GM19351 (cell line): Measurements from ENCODE around the gene SRRT.

ENCODE experiments used
- ATAC-seq: cut with Tn5 transposase; IDR thresholded peaks from one replicate; pipeline ENCODE4 v1.9.1; 2021; ENCODE audit warnings: mild to moderate bottlenecking, moderate library complexity; ENCODE audit not compliant: unreplicated experiment

The SRRT gene

DNA sequence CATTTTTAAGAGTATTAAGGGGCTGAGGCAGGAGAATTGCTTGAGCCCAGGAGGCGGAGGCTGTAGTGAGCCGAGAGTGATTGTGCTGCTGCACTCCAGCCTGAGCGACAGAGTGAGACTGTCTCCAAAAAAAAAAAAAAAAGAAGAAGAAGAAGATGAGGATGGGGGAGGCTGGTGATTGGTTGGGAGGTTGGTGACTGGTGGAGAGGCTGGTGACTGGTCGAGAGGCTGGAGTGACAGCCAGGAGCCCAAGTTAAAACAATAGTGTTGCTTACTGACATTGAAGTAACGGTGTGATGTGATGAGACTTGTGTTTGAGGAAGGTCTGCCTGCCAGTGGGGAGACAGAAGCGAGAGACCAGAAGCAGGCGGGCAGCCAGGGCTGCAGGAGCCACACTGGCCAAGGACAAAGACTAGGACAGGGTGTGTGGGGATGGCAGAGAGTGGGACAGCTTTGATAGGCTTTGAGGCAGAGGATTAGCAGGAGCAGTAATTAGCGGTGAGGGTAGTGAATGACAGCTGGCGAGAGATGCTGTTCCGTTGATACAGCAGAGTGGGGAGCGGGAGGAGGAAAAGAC is 4.9 kb downstream of the SRRT start:
- no peak for ATAC-seq

DNA sequence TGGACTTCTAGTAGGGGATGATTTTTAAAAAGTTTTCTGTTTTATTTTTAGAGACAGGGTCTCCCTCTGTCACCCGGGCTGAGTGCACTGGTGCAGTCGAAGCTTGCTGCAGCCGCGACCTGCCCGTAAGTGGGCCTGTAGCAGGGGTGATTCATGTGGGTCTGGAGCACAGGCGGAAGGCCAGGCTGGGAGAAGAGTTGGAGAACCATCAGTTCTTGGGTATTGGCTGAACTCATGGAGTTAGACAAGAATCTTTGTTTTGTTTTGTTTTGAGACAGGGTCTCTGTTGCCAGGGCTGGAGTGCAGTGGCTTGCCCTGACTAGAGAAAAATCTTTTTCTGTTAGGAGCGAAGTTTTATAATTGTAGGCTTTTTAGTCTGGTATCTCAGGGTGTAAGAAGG is 5.7 kb downstream of the SRRT start:
- ATAC-seq = no peak

DNA sequence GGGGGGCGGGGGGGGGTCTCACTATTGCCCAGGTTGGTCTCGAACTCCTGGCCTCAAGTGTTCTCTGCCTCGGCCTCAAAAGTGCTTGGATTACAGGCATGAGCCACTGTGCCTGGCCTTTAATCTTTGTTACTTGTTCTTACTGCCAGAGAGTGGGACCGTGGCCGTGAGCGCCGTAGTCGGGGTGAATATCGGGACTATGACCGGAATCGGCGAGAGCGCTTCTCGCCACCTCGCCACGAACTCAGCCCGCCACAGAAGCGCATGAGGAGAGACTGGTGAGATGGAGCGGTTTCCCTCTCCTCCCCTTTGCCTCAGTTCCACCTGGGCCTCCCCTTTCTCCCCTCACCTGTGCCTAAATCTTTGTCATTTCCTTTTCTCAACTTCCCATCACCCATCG is 6.2 kb downstream of the SRRT start:
- no peak for ATAC-seq

DNA sequence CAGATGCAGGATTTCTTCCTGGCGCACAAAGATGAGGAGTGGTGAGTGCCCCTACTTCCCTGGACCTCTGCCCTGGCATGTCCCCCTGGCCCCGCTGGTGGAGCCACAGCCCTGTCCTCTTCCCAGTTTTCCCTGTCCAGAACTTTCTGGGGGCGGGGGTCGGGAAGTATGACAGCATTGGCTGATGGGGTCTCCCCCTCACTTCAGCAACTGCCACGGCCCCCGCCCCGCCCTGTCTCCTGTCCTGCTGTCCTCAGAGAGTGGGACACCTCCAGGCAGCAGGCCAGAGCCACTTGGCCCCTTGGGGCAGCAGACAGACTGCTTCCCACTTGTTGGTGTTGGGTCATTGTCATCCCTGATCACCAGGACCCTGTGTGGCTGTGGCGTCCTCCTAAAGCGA is 7.3 kb downstream of the SRRT start:
- no peak for ATAC-seq

DNA sequence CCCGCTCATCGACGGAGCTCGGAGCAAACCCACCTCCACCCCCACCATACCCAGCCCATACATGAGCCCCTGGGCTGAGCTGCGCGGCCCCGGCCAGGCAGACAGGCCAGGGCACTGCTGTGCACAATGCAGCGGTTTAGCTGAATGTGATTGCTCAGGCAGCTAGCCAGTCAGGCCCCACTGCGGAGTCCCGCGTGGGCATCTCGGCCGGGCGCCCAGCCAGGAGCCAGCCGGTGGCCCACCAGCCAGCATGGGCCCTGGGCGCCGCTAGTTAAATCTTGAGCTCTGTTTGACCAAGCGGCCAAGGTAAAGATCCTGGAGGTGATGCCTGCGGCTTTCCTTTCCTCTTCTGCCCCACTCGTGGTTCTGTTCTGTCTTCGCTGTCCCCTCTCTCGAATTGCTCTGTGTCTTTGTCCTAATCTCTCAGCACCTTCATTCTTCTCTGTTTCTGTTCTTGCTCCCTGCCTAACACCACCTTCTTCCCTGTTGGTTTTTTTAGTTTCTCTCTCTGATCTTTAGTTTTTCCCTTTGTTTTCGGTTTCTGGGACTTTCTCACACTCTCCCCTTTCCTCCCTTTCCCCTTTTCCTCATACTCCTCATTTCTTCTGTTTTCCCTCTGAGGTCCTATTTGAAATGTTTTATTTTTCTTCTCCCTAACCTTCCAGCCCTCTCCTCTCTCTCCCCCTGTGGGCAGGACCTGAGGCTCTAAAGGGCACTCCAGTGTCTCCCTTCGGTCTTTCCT is 8.1 kb downstream of the SRRT start:
- no peak for ATAC-seq

DNA sequence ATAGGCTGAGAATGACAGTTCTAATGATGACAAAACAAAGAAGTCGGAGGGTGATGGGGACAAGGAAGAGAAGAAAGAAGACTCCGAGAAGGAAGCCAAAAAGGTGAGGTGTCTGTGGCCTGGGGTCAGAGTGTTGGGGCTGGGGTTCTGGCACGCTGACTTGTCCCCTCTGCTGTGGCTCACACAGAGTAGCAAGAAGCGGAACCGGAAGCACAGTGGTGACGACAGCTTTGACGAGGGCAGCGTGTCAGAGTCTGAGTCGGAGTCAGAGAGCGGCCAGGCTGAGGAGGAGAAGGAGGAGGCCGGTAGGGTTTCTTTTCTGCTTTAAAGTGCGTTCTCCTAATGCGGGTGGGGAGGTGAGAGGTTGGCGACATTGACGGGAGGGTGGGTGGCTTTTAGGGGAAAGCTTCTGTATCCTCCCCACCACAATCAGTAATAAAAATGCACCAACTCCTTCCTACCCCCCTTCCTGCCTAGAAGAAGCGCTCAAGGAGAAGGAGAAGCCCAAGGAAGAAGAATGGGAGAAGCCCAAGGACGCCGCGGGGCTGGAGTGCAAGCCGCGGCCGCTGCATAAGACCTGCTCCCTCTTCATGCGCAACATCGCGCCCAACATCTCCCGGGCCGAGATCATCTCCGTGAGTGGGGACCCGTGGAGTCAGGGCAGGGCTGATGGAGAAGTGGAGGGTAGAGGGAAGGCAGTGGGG is 10.0 kb downstream of the SRRT start:
- no peak for ATAC-seq

DNA sequence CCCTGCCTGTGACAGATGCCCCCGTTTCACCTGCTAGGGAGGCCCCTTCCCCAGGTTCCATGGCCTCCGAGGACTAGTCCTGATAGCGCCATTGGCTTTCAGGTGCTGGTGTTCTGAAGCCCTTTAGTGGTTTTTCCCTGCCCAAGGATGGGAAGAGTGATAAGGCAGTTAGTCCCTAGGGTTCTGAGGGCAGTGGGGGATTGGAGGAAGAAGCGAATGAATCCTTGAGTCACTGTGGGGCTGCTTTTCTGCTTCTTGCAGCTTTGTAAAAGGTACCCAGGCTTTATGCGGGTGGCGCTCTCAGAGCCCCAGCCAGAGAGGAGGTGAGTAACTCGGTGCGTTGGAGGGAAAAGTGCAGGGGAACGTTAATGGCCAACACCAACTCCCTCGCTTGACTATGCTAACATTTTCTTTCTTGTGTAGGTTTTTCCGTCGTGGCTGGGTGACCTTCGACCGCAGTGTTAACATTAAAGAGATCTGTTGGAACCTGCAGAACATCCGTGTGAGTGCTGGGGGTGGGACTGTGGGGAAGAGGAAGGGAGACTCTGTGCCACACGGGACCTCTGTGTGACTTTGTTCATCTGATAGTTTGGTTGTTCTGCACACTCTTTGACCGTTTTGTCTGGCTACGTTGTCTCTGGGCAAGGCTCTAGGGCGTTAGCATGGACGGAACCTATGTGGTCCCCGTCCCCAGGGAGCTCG is 10.7 kb downstream of the SRRT start:
- no peak for ATAC-seq

DNA sequence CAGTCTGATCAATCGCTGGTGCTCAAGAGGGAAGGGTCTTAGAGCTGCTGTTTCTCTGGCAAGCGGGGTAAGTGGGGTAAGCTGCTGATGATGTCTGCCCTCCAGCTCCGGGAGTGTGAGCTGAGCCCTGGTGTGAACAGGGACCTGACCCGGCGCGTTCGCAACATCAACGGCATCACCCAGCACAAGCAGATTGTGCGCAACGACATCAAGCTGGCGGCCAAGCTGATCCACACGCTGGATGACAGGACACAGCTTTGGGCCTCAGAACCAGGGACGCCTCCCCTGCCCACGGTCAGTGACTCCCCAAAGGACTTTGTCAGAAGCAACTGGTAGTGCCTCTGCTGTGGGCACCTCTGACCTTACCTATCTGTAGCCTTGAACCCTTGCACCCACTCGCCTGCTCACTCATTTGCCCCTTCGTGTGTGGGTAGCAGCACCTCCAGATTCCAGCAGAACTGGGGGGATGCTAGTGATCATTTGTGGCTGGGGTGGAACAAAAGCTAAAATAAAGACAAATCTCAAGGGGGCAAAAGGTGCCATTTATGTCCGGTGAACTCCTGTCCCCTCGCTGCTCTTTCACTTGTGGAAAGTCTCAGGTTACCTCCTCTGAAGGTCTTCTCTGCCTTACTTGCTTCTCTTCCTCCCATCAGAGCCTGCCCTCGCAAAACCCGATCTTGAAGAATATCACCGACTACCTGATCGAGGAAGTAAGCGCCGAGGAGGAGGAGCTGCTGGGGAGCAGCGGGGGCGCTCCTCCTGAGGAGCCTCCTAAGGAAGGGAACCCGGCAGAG is 11.4 kb downstream of the SRRT start:
- no peak for ATAC-seq

DNA sequence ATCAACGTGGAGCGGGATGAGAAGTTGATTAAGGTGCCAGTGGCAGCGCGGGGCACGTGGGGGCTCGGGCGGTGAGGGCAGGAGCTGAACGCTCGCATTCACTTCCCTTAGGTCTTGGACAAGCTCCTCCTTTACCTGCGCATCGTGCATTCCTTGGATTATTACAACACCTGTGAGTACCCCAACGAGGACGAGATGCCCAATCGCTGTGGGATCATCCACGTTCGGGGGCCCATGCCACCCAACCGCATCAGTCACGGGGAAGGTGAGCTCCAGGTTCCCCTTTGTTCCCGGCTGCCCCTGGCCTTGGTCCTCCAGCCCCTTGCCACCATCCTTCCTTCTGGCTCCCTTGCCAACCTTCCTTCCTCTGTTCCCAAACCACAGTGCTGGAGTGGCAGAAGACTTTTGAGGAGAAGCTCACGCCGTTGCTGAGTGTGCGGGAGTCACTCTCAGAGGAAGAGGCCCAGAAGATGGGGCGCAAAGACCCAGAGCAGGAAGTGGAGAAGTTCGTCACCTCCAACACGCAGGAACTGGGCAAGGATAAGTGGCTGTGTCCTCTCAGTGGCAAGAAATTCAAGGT is 12.1 kb downstream of the SRRT start:
- ATAC-seq = no peak

DNA sequence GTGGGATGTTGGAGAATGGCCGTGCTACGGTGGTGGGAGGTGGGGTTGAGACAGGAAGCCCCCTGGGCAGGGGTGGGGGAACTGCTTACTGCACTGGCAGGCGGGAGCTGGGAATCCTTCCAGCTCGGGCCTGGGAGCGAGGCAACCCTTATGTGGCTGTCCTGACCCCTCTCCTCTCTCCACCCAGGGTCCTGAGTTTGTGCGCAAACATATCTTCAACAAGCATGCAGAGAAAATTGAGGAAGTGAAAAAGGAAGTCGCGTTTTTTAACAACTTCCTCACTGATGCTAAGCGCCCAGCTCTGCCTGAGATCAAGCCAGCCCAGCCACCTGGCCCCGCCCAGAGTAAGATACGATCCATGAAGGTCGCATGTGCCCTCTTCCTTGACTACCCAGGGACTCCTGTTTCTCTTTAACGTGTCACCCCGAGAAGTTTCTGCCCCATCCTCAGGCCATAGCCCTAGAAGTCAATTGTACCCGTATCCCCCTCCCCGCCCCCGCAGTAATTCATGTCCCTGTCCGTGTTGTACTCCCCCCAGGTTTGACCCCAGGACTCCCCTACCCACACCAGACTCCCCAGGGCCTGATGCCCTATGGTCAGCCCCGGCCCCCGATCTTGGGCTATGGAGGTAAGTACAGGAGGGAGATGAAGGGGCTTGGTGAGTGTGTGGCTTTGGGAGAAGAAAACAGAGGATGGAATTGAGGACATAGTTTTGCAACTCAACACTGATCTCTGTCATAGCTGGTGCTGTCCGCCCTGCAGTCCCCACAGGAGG is 12.8 kb downstream of the SRRT start:
- peak; percentile 56 for ATAC-seq

DNA sequence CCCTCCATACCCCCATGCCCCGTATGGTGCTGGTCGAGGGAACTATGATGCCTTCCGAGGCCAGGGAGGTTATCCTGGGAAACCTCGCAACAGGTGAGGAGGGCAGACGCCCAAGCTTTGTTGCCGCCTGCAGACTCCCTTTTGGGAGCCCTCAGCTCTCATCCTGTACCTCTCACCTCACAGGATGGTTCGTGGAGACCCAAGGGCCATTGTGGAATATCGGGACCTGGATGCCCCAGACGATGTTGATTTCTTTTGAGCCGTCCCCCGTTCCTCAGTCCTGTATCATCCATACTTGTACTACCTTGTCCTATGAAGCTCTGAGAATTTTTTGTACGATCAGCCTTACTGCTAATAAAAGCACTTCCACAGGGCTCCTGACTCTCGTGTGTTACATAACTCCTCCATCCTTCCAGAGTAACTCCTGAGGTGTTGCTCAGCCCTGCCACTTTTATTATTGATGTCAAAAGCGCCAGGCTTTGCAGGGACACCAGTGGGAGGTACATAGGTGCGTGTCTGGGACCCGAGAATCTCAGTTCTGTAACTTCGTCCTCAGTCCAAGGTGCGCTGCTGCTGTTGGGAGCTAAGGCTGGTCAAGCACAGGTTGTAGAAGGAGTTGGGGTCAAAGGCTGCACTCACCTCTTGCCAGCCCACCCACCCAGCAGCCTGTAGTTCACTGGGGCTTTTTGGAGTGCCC is 13.5 kb downstream of the SRRT start:
- ATAC-seq = no peak

DNA sequence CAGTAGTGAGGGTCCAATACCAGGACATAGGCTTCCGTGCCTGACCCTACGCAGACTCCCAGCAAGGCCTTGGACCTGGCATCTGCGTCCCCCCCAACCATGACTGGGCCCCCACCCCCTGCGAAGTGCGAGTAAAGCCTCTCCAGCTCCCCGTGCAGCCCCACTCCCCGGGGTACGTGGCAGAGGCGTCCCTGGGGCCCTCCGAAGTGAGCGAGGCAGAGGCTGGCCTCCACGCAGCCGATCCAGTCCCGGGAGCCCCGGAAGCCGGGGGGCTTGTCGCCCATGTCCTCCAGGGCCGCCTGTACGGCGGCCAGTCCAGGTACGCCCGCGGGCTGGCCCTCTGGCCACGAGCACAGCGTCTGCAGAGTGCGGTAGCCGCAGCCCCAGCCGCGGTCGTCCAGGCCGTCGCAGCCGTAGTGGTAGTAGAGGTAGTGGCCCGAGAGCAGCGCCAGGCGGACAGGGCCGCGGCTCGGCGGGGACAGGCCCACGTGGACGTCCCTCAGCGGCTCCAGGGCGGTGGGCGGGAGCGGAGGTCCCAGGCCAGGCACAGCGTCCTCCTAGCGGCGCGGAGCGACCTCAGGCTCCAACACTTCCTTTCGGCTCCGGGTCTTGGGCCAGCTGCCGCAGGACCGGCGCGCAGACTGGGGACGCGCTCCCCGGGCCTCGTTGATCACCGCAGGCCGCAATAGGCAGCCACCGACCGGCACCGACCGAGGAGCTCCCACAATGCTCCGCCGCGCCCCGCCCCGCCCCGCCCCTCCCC is 14.3 kb downstream of the SRRT start, which contains the start of gene UFSP1:
TSS of gene UFSP1 (minus strand) at position 728 of the 763 bp plus-strand sequence. CDS start at position 284, 444 bp downstream.
- peak; percentile 24 for ATAC-seq

DNA sequence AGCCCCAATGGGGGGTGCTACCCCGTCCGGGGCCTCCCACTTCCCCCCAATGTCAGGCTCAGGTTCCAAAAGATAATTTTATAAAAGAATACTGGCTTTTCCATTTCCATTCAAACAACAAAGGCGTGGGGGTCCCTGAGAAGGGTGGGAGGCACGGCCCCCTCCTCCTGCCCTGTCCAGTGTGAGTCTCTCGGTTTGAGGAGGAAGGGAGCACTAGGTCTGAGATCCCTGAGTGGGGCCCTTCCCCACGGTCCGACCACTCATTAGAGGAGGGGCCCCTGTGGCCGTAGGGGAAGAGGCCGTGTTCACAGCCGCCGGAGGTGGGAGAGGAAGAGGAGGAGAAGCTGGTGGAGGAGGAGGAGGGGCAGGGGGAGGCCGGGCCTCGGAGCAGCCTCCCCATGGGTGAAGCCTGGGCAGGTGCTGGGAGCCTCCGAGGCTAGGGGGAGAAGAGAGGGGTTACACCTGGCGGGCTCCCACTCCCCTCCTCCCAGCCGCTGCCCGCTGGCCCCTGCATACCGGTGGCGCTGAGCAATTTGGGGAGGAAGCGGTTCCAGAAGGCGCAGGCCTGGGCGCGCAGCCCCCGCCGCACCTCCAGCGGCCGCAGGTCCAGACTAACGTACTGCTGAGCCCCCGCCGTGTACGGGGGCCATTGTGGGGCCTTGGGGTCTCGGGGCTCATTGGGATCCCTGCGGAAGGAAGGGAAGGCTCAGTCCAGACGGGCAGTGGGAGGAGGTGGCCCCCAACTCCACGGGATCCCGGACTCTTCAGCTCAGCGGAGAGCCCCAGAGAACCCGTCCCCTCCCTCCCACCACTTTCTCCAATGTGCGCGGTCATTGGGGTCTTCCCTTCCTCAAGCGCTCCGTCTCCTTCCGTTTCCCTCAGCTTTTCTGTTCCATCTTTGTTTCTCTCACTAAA is 16.0 kb downstream of the SRRT start:
- no peak for ATAC-seq

DNA sequence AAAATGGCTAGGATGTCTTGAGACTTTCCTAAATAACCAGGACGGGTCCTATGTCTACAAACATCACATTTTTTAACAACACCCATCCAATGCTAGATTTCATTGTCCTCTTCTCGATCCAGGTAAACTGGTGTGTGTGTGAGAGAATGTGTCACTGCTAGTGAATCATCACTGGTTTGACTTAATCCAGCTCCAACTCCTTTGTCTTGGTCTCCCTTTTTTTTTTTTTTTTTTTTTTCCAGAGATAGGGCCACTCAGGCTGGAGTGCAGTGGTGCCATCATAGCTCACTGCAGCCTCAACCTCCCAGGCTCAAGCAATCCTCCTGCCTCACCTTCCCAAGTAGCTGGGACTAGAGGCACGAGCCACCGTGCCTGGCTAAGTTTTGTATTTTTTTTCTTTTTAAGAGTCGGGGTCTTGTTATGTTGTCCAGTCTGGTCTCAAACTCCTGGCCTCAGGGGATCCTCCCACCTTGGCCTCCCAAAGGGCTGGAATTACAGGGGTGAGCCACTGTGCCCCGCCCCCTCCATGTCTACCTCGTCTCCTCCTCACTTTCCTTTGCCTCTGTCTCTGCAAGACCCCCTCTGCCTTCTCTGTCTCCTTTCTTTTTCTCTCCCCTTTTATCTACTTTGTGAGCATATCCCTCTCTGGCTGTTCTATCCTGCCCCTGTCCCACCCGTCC is 16.8 kb downstream of the SRRT start:
- ATAC-seq = no peak

DNA sequence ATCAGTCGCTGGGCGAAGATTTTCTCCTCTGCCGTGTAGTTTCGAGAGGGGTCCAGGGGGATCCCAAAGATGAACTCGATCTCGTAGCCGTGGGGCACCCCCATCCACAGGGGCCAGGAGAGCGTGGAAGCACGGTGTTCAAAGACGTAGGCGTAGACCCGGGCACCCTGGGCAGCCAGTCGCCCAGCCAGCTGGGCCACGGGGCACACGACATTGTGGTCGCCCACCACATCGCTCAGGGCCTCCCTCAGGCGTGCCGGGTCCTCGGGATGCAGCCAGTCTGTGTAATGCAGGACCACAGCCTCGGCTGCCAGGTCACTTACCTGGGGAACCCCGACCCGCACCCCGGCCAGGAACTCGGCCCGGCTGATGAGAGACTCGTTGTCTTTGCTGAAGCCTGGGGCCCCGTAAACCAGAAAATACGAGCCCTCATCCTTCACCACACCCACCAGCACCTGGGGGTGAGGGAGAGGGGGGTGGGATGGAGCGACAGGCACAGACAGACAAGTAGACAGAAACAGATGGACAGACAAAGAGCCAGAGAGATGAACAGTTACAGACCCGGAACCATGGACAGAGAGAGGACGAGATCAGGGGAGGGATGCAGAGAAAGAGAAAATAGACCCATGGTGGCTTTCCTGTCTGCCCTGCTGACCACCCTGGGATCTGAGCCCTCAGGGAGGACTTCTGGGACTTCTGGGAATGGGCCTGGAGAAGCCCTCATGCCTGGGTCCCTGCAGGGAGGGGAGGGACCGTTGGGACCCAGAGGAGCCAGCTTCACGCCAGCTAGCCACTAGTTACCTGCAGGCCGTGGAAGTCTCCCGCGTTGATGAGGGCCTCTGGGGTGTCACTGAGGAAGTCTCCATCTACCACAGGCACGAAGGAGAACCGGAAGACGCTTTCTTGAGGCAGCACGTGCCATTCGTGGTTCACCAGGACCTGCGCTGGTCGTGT is 17.7 kb downstream of the SRRT start:
- ATAC-seq = no peak
